B cell (primary cell): ENCODE measurements around the gene LUC7L.

Source experiments
- CTCF ChIP-seq: fragments of 200-600 bp; IDR thresholded peaks from one replicate; pipeline ENCODE4 v1.8.0; 2022; ENCODE audit warnings: antibody characterized with exemption, mild to moderate bottlenecking
- EZH2 ChIP-seq: IDR thresholded peaks from 2 replicates; pipeline ENCODE4 v1.6.1; 2012; ENCODE audit warnings: borderline replicate concordance, low read depth, mild to moderate bottlenecking, moderate library complexity, low read length; ENCODE audit not compliant: insufficient read depth, poor library complexity, severe bottlenecking

GRCh38 chr16:260326-260725, 31.1 kb upstream of the LUC7L start:
- TF ChIP-seq CTCF (no peak), EZH2 (no peak)
